ENCODE results near the gene CSTB.

Gene CSTB

GRCh38 chr21:43789276-43790009 lies 13.3 kb upstream of the CSTB start, which contains the start of gene RRP1:
Gene RRP1 (plus strand): TSS chr21:43789577. CDS start chr21:43789630, 53 bp downstream.
- no peak for FAIRE-seq

GRCh38 chr21:43786807-43787440 lies 10.8 kb upstream of the CSTB start:
- no peak for FAIRE-seq

- FAIRE-seq, result no peak
Measured at GRCh38 chr21:43786300-43786806, 10.2 kb upstream of the CSTB start.

- FAIRE-seq, result no peak
Measured at GRCh38 chr21:43785134-43785533, 9.0 kb upstream of the CSTB start.

GRCh38 chr21:43783098-43783700 lies 7.1 kb upstream of the CSTB start:
- no peak for FAIRE-seq

GRCh38 chr21:43782431-43783097 lies 6.5 kb upstream of the CSTB start:
- no peak for FAIRE-seq

- FAIRE-seq, result no peak
Measured at GRCh38 chr21:43781846-43782245, 5.7 kb upstream of the CSTB start.

GRCh38 chr21:43779660-43780059 lies 3.6 kb upstream of the CSTB start:
- FAIRE-seq, result no peak

GRCh38 chr21:43778469-43779335 lies 2.6 kb upstream of the CSTB start:
- no peak for FAIRE-seq

- no peak for FAIRE-seq
Measured at GRCh38 chr21:43777953-43778352, 1.8 kb upstream of the CSTB start.

GRCh38 chr21:43775190-43775589 lies 918 bp downstream of the CSTB start:
- FAIRE-seq, result no peak

- no peak for FAIRE-seq
Measured at GRCh38 chr21:43774163-43774562, 1.9 kb downstream of the CSTB start.

- no peak for FAIRE-seq
Measured at GRCh38 chr21:43772425-43772821, 3.7 kb downstream of the CSTB start.

- no peak for FAIRE-seq
Measured at GRCh38 chr21:43771698-43772424, 4.2 kb downstream of the CSTB start.

GRCh38 chr21:43771199-43771675 lies 4.9 kb downstream of the CSTB start:
- FAIRE-seq, result no peak

GRCh38 chr21:43770066-43770655 lies 5.9 kb downstream of the CSTB start:
- FAIRE-seq, result no peak

GRCh38 chr21:43769325-43769958 lies 6.7 kb downstream of the CSTB start:
- FAIRE-seq, result no peak

- FAIRE-seq, result no peak
Measured at GRCh38 chr21:43768868-43769167, 7.3 kb downstream of the CSTB start.

- FAIRE-seq, result no peak
Measured at GRCh38 chr21:43767984-43768867, 7.9 kb downstream of the CSTB start.

All from endometrium (tissue), 2 donors.